Erythroblast (primary cell): ENCODE measurements around the gene TUG1.

Experiments used
- GATA1 ChIP-seq: IDR thresholded peaks from 2 replicates; pipeline ENCODE4 v1.6.1; 2011; ENCODE audit warnings: low read depth, mild to moderate bottlenecking, control low read depth, low read length, moderate library complexity
- POLR2A ChIP-seq: IDR thresholded peaks from 2 replicates; pipeline ENCODE4 v1.6.1; 2011; ENCODE audit warnings: mild to moderate bottlenecking, low read length

DNA sequence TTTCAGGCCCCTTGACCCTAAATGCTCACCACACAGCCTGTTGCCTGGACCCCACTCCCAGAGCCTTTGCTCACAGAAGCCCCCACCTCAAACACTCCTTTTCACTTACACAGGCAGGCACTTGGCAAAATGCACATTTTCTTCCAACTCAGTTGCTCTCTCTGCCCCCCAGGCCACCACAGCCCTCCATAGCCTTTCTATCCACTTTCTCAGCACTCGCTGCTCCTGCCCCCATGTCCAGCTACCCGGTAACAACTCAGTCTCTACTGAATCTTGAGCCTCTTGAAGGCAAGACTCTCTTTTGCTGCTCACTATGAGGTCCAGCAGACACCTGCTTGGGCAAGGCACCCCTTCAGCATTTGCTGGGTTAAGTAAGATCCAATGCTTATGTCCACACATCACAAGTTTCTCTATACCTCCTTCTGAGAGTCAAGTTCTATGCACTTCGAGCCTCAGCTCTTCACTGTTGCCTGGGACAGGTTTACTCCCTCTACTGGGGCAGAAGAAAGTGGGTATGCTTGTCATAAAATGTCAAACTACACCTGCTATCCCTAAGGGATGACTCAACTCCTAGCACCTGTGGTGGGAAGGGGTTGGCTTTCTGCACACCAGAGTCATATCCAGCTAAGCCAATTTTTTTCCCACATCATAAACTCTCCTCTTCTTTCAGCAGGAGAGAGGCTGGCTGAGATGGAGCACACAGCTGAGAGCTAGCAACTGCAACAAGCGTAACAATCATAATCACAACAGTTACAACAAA lies 37.3 kb upstream of the TUG1 start:
- TF ChIP-seq POLR2A (no peak), GATA1 (no peak)
